Cardiac fibroblast (primary cell): ENCODE results near the gene EPYC.

ENCODE experiments used
- DNase-seq, 2 donors: peaks; one replicate each; pipeline versions ENCODE4 v3.0.0 to v3.0.0-alpha.2; 2010; ENCODE audit warnings: low read depth in 2 of 2
- H3K4me3 ChIP-seq, 2 donors: replicated peaks in 1 of 2; 1 replicate in 1 of 2; 2 replicates in 1 of 2; pipeline ENCODE4 v1.5.1; 2011; ENCODE audit warnings: low read depth in 2 of 2, low read length in 2 of 2, mild to moderate bottlenecking in 2 of 2, moderate library complexity in 1 of 2
- TF ChIP-seq, protein P1 (sequence below): IDR thresholded peaks from one replicate; pipeline ENCODE4 v1.5.1; 2011; ENCODE audit warnings: low read depth, mild to moderate bottlenecking, low read length, inconsistent platforms

Gene EPYC

DNA sequence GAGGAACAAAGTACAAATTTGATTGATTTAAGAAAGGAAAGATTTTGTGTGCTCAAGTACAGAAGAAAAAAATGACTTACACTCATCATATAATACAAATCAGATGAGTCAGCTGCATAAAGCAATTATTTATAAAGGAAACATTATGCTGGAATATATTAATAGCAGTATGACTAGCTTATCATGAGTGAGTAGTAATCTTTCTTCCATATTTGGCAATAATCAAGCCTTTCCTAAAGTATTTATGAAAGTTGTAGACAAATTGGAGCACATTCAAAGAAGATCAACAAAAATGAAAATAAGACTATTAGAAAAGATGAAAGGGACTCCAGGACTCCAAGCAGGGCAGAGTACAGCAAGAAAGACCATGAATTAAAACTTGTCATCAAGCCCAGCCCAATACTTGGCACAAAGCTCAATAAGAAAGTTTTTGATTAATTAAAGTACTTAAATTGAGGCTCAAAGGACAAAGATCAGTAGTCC is 82.6 kb downstream of the EPYC start:
- peak; percentile 51 to 75 for DNase-seq
- H3K4me3 ChIP-seq, result no peak overlapping the region

DNA sequence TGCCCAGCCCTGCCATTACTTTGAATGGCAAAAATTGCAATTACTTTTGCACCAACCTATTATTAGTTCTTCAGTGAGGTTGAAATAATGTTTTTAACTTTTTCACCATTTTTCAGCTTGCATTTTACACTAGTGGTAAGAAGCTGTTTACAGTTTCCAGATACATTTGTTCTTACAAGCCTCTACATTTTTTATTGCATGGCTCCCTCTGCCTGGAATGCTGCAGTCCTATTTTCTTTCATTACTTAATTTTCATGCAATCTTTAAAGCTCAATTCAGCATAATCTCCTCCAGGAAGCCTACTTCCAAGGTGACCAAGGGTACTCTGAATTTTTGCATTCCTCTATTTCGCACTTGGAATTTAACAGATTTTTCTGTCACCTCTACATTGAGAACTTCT is 83.2 kb downstream of the EPYC start:
- TF ChIP-seq, protein P1, sequence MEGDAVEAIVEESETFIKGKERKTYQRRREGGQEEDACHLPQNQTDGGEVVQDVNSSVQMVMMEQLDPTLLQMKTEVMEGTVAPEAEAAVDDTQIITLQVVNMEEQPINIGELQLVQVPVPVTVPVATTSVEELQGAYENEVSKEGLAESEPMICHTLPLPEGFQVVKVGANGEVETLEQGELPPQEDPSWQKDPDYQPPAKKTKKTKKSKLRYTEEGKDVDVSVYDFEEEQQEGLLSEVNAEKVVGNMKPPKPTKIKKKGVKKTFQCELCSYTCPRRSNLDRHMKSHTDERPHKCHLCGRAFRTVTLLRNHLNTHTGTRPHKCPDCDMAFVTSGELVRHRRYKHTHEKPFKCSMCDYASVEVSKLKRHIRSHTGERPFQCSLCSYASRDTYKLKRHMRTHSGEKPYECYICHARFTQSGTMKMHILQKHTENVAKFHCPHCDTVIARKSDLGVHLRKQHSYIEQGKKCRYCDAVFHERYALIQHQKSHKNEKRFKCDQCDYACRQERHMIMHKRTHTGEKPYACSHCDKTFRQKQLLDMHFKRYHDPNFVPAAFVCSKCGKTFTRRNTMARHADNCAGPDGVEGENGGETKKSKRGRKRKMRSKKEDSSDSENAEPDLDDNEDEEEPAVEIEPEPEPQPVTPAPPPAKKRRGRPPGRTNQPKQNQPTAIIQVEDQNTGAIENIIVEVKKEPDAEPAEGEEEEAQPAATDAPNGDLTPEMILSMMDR, result no peak
- DNase-seq, result no peak
- H3K4me3 ChIP-seq, result no peak overlapping the region

More for the DNA sequence above, 82.6 kb downstream of the EPYC start:
- TF ChIP-seq, protein P1, result no peak

DNA sequence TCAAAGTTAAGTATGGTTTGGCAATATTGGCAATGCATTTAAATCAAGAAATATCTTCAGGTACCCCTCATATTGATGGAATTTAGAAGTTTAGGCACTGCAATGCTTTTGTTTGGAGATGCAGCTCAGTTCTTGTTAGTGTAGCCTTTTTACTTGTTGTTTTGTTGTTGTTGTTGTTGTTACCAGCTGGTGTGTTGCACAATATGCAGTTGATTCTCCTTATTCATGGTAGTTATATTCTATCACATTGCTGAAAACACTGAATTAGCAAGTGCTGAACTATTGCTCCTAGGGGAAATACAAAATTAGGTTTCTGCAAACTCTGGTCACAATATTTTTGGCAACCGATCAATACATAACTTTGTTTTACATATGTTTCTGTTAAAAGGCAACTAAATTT is 84.5 kb downstream of the EPYC start:
- H3K4me3 ChIP-seq, result no peak overlapping the region
- TF ChIP-seq, protein P1, result no peak
- DNase-seq, result no peak

DNA sequence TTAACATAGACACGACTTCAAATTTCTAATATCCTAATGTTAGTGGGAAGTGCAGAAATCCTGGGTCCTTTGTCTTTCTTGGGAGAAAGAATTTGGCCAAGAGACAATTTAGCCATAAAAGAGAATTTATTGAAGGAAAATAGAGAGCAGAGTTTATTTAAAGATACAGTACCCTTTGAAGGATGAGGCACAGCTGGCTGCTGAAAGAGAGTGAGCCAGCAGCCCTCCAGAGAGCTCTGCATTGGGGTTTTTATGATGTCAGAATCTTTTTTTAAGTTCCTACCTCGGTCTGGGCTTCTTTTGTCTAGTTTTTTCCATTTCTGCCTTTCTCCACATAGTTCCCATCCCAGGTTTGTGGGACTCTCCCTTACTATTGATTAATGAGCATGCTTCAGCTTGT is 87.3 kb downstream of the EPYC start:
- TF ChIP-seq, protein P1, result no peak
- no peak for DNase-seq
- no peak overlapping the region for H3K4me3 ChIP-seq

DNA sequence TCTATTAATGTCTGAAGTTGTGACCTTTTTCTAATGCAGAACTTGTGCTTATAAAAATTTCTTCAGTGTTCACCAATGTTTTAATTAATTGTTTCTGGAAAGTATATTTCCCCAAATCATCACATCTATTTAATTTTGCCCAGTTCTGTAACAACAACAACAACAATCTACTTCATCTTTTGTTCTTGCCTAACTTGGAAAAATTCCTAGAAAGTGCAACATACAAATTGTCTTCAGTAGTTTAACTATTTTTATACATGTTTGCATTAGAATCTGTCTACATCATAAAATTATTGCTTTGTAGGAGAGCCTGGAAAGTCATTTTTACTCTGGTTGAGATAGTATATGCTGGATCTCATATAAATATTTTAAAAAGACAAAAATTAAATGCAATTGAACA is 88.3 kb downstream of the EPYC start:
- H3K4me3 ChIP-seq, result no peak overlapping the region
- TF ChIP-seq, protein P1, result no peak
- no peak for DNase-seq

DNA sequence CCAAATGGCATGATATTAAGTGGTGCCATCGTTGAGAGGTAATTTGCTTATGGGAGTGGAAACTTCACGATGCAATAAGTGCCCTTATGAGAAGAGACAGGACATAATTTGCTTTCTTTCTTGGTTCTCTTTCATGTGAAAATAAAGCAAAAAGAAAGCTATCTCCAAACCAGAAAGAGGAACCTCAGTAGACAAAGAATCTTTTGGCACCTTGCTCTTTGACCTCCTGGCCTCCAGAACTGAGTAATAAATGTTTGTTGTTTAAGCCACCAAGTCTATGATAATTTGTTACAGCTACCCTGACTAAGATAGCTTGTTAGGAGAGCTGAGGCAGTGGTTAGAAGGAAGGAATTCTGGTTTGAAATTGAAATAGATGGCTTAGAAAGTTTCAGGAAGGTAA is 89.4 kb downstream of the EPYC start:
- DNase-seq, result no peak
- H3K4me3 ChIP-seq, result no peak overlapping the region
- TF ChIP-seq, protein P1, result no peak
